ENCODE measurements around the gene SLC39A9.
"Not testable (repeated sequence)": the region's sequence is repeated elsewhere in the genome, so short reads cannot be mapped to it uniquely, and the experiment has no call there.

Gene SLC39A9

DNA sequence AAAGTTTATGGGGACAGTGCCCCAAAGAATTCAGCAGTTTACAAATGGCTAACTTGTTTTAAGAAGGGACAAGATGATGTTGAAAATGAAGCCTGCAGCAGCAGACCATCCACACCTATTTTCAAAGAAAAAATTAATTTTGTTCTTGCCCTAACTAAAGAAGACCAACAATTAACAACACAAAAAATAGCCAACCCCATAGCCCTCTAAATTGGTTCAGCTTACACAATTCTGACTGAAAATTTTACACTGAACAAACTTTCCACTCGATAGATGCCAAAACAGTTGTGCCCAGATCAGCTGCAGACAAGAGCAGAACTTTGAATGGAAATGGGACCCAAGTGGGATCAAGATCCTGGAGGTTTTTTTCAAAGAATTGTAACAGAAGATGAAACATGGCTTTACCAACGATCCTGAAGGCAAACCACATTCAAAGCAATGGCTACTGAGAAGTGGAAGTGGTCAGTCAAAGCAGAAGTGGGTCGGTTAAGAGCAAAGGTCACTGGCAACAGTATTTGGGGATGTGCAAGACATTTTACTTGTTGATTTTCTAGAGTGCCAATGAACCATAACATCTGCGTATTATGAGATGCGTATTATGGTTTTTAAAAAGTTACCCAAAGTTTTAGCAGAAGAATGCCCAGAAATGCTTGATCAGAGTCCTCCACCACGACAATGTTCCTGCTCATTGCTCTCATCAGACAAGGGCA, 30.0 kb downstream of the SLC39A9 start:
- DNase-seq, result no peak

GRCh38 chr14:69429643-69430042, 31.2 kb downstream of the SLC39A9 start:
- no peak for DNase-seq

DNA sequence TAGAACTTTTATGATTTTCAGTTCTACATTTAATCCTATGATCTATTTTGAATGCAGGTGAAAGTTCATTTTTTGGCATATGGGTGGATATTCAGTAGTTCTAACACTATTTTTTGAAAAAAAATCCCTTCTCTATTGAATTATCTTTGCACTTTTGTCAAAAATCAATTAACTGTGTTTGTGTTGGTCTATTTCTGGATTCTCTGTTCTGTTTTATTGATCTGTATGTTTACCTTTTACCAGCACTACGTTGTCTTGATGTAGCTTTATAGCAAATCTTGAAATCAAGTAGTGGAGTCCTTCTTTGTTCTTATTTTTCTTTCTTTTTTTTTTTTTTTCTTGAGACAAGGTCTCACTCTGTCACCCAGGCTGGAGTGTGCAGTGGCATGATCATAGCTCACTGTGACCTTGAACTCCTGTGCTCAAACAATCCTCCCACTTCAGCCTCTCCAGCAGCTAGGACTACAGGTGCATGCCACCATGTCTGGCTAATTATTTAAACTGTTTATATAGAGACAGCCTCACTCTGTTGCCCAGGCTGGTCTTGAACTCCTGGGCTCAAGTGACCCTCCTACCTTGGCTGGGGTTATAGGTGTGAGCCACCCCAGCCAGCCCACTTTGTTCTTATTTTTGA, 31.9 kb downstream of the SLC39A9 start:
- DNase-seq, result no peak

DNA sequence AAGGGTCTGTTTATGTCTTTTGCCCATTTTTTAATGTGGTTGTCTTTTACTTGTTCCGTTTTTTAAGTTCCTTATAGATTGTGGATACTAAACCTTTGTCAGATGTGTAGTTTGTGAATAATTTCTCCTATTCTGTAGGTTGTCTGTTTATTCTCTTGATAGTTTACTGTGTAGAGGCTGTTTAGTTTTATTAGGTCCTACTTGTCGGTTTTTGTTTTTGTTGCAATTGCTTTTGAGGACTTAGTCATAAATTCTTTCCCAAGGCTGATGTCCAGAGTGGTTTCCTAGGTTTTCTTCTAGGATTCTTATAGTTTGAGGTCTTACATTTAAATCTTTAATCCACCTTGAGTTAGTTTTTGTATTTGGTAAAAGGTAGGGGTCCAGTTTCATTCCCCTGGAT, 33.9 kb downstream of the SLC39A9 start:
- DNase-seq, result no peak

DNA sequence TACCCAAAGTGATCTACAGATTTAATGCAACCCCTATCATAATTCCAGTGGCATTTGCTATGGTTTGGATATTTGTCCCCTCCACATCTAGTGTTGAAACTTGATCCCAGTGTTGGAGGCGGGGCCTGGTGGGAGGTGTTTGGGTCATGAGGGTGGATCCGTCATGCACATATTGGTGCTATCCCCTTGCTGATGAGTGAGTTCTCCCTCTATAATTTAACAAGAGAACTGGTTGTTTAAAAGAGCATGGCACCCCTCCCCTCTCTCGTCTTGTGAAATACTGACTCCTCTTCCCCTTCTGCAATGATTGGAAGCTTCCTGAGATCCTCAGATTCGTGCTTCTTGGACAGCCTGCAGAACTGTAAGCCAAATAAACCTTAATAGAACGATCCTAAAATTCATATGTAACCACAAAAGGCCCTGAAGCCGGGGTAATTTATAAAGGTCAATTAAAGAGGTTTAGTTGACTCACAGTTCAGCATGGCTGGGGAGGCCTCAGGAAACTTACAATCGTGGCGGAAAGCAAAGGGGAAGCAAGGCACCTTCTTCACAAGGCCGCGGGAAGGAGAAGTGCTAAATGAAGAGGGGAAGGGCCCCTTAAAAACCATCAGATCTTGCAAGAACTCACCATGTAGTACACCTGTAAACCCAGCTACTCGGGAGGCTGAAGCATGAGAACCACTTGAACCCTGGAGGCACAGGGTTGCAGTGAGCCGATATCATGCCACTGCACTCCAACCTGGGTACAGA, 41.2 kb downstream of the SLC39A9 start:
- DNase-seq, result no peak

- no peak for DNase-seq
Measured at GRCh38 chr14:69441948-69442347, 43.5 kb downstream of the SLC39A9 start.

DNA sequence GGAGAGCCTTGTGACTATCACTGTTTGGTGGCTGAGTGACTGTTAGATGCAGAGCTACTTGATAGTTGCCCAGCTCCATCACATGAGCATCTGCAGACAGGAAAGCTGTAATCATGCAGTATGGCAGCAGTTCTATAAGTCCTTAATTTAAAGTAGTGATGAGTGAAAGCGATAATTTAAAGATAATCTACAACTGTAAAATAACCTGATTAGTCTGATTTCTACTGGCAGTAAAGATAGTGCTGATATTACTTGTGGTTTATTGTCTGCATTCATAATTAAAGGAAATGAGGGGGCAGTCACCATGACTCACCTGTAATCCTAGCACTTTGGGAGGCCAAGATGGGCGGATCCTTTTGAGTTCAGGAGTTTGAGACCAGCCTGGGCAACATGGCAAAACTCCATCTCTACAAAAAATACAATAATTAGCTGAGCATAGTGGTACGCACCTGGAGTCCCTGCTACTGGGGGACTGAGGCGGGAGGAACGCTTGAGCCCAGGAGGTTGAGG, 44.9 kb downstream of the SLC39A9 start:
- no peak for DNase-seq

- no peak for DNase-seq
Measured at GRCh38 chr14:69449216-69449615, 50.7 kb downstream of the SLC39A9 start.

DNA sequence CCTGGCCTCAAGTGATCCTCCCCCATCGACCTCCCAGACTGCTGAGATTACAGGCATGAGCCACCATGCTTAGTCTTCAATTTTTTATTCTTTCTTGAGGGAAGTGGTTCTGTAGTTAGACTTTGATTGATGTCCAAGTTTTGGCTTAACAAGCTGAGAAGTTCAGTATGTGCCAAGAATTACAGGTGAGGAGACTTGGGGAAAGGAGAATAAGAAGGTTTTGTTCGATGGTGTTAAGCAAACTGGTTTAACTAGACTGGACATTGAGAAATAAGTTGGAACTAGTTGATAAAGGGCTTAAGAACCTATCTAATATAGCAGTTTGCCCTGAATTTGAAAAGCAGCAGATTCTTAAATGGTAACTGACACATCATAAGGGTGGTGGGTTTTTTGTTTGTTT, 53.4 kb downstream of the SLC39A9 start:
- DNase-seq, result no peak

- DNase-seq, result no peak
Measured at GRCh38 chr14:69458350-69458749, 59.9 kb downstream of the SLC39A9 start.

- no peak for DNase-seq
Measured at GRCh38 chr14:69459122-69459521, 60.6 kb downstream of the SLC39A9 start.

- peak; percentile 43 for DNase-seq
Measured at GRCh38 chr14:69460093-69460701, 61.7 kb downstream of the SLC39A9 start.

GRCh38 chr14:69464379-69464778, 65.9 kb downstream of the SLC39A9 start:
- no peak for DNase-seq

- peak; percentile 87 for DNase-seq
Measured at GRCh38 chr14:69464829-69465228, 66.3 kb downstream of the SLC39A9 start.

DNA sequence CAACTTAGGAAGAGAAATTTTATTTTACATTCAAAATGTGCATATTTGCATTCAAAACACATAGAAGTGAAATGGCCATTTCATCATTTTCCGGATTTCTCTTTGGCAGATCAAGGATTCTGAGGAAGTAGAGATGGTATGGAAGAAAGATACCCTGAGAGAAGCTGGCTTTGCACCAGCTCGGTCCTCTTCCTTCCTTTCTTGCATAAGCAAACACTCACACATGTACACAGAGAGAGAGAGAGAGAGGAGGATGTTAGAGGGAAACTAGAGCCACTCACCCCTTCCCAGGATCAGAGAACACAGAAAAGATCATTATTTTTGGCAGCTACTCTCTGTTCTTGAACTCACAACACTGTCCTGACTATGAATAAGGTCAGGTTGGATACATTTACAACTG, 70.5 kb downstream of the SLC39A9 start:
- no peak for DNase-seq

GRCh38 chr14:69471436-69471835, 72.9 kb downstream of the SLC39A9 start:
- no peak for DNase-seq

DNA sequence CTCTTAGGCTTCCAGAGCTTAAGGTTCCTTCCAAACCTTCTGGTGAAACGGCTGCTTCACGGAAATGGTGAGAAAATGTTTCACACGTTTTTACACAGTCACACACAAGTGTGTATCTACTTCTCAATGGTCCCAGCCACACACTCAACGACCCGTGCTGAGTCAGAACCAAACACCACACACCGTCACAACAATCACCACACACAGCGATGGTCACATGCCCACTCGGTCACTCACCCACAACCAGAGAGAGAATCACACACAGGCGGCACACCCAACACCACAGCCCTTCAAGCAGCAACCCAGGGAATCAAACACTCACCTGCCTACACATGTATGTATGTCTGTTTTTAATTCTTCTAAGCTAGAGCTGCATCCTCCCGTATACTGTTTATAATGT, 73.4 kb downstream of the SLC39A9 start:
- DNase-seq, result no peak

- no peak for DNase-seq
Measured at GRCh38 chr14:69473260-69473659, 74.8 kb downstream of the SLC39A9 start.

GRCh38 chr14:69473946-69474345, 75.5 kb downstream of the SLC39A9 start:
- no peak for DNase-seq

GRCh38 chr14:69475194-69475818, 76.8 kb downstream of the SLC39A9 start:
- DNase-seq, result no peak

DNA sequence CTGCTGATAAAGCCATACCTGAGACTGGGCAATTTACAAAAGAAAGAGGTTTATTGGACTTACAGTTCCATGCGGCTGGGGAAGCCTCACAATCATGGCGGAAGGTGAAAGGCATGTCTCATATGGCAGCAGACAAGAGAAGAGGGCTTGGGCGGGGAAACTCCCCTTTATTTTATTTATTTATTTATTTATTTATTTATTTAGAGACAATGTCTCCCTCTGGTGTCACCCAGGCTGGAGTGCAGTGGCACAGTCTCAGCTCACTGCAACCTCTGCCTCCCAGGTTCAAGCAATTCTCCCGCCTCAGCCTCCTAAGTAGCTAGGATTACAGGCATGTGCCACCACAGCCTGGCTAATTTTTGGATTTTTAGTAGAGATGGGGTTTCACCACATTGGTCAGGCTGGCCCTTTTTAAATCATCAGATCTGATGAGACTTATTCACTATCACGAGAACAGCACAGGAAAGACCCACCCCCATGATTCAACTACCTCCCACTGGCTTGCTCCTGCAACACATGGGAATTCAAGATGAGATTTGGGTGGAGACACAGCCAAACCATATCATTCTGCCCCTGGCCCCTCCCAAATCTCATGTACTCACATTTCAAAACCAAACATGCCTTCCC, 78.4 kb downstream of the SLC39A9 start:
- not testable (repeated sequence) for DNase-seq

- not testable (repeated sequence) for DNase-seq
Measured at GRCh38 chr14:69478055-69478454, 79.6 kb downstream of the SLC39A9 start.
